HCT116 (cell line): ENCODE results near the gene GBP5. TPM values are rescaled to one million over a fixed set of nuclear protein-coding genes. Genes with fewer than 3 reads are reported as not detected.
"Not testable (repeated sequence)": the region's sequence is repeated elsewhere in the genome, so short reads cannot be mapped to it uniquely, and the experiment has no call there.

ENCODE experiments used
- ATAC-seq: fragments of 200-7000 bp; cut with Tn5 transposase; 2 replicates; pipeline ENCODE4 v1.9.1; 2020; ENCODE audit warnings: mild to moderate bottlenecking, moderate library complexity
- BruUV-seq: library from RNA; stranded (reverse); fragments of 400-500 nt; replicated peaks from 2 replicates; lab custom pipeline; 2021; lab: Mats Ljungman, UMichigan
- CTCF ChIA-PET: fragments of 300-600 bp; sonication (Branson Sonifier 250); formaldehyde crosslinking; loops from one replicate; lab custom pipeline; 2021; ENCODE audit warnings: antibody characterized with exemption; lab: Charles Lee
- POLR2A ChIA-PET: fragments of 300-600, 350-600 bp; sonication (Branson Sonifier 250); formaldehyde crosslinking; loops from one replicate; lab custom pipeline; 2021; ENCODE audit warnings: antibody characterized with exemption; lab: Charles Lee
- RAD21 ChIA-PET, 2 experiments: fragments of 300-600 bp; sonication (Branson Sonifier 250); formaldehyde crosslinking; loops; one replicate each; lab custom pipeline; 2023; ENCODE audit warnings: low total read pairs in 2 of 2; ENCODE audit not compliant: uncharacterized antibody in 2 of 2, unreplicated experiment in 2 of 2, low non-redundant PET in 1 of 2; lab: Charles Lee
- DNase-seq: peaks from one replicate; pipeline ENCODE4 v3.0.0-alpha.2; 2010; ENCODE audit warnings: low read depth, low spot score
- H2AFZ ChIP-seq: fragments of 200-600 bp; shearing (Covaris generic), sonication (generic); 2 replicates; pipeline ENCODE4 v1.6.1; 2017; ENCODE audit warnings: low read depth, mixed run types, mixed read lengths, antibody characterized with exemption, low read length; ENCODE audit not compliant: poor library complexity, severe bottlenecking
- H3K27ac ChIP-seq: 2 replicates; pipeline ENCODE4 v1.5.1; 2012; ENCODE audit warnings: low read depth, low read length
- H3K27me3 ChIP-seq: fragments of 200-600 bp; sonication (generic); 2 replicates; pipeline ENCODE4 v1.6.1; 2016; ENCODE audit warnings: mixed run types, low read length, mixed read lengths; ENCODE audit not compliant: insufficient read depth
- H3K36me3 ChIP-seq, 2 experiments: fragments of 200-500 bp in 1 of 2; fragments of 200-600 bp in 1 of 2; sonication (Bioruptor generic) in 1 of 2; sonication (generic) in 1 of 2; 2 replicates each; pipeline versions ENCODE4 v1.5.1 to v1.6.1; 2014 to 2016; ENCODE audit warnings: low read length in 2 of 2, inconsistent platforms in 1 of 2, mixed read lengths in 1 of 2, mixed run types in 1 of 2; ENCODE audit not compliant: insufficient read depth in 2 of 2, control insufficient read depth in 1 of 2
- H3K4me1 ChIP-seq, 2 experiments: fragments of 200-600 bp in 1 of 2; sonication (generic) in 1 of 2; 2 replicates each; pipeline versions ENCODE4 v1.5.1 to v1.6.1; 2012 to 2017; ENCODE audit warnings: low read length in 2 of 2, inconsistent platforms in 1 of 2, mild to moderate bottlenecking in 1 of 2, mixed read lengths in 1 of 2, mixed run types in 1 of 2, moderate library complexity in 1 of 2; ENCODE audit not compliant: insufficient read depth in 2 of 2, control insufficient read depth in 1 of 2
- H3K4me2 ChIP-seq: fragments of 200-600 bp; sonication (generic); 2 replicates; pipeline ENCODE4 v1.6.1; 2017; ENCODE audit warnings: mixed run types, low read length, mixed read lengths
- H3K4me3 ChIP-seq, 2 experiments: fragments of 200-600 bp in 1 of 2; sonication (generic) in 1 of 2; replicated peaks in 1 of 2; 2 replicates each; pipeline ENCODE4 v1.5.1; 2011 to 2016; ENCODE audit warnings: low read length in 2 of 2, control low read depth in 1 of 2, low read depth in 1 of 2, mild to moderate bottlenecking in 1 of 2, mixed read lengths in 1 of 2, mixed run types in 1 of 2
- H3K79me2 ChIP-seq: fragments of 200-600 bp; sonication (generic); 2 replicates; pipeline ENCODE4 v1.6.1; 2017; ENCODE audit warnings: mild to moderate bottlenecking, mixed run types, low read length, moderate library complexity, mixed read lengths; ENCODE audit not compliant: insufficient read depth
- H3K9ac ChIP-seq: fragments of 200-600 bp; sonication (generic); 2 replicates; pipeline ENCODE4 v1.6.1; 2016; ENCODE audit warnings: low read length, mixed read lengths
- H3K9me2 ChIP-seq: fragments of 200-600 bp; sonication (generic), shearing (Covaris generic); 2 replicates; pipeline ENCODE4 v1.6.1; 2017; ENCODE audit warnings: mixed run types, mild to moderate bottlenecking, moderate library complexity; ENCODE audit not compliant: insufficient read depth
- H3K9me3 ChIP-seq, 2 experiments: fragments of 200-500 bp in 1 of 2; fragments of 200-600 bp in 1 of 2; sonication (Bioruptor generic) in 1 of 2; sonication (generic) in 1 of 2; 2 replicates each; pipeline ENCODE4 v1.6.1; 2014 to 2017; ENCODE audit warnings: low read length in 2 of 2, mixed read lengths in 2 of 2, inconsistent platforms in 1 of 2, low read depth in 1 of 2, mild to moderate bottlenecking in 1 of 2, mixed run types in 1 of 2, moderate library complexity in 1 of 2; ENCODE audit not compliant: control insufficient read depth in 1 of 2, insufficient read depth in 1 of 2
- H4K20me1 ChIP-seq: fragments of 200-600 bp; sonication (generic), shearing (Covaris generic); 2 replicates; pipeline ENCODE4 v1.6.1; 2017; ENCODE audit warnings: mixed run types, mild to moderate bottlenecking, moderate library complexity; ENCODE audit not compliant: insufficient read depth
- ATF3 ChIP-seq: IDR thresholded peaks from 2 replicates; pipeline ENCODE4 v1.6.1; 2012
- CBX3 ChIP-seq: IDR thresholded peaks from 2 replicates; pipeline ENCODE4 v1.6.1; 2012; ENCODE audit warnings: low read depth
- CEBPB ChIP-seq: IDR thresholded peaks from 2 replicates; pipeline ENCODE4 v1.6.1; 2012; ENCODE audit warnings: low read depth
- CTCF ChIP-seq, 3 experiments: fragments of 200-600 bp in 1 of 3; sonication (generic) in 1 of 3; IDR thresholded peaks in 2 of 3; conservative IDR thresholded peaks in 1 of 3; 2 replicates each; pipeline ENCODE4 v1.5.1; 2012 to 2017; ENCODE audit warnings: low read depth in 2 of 3, low read length in 2 of 3, antibody characterized with exemption in 1 of 3, borderline replicate concordance in 1 of 3, control low read depth in 1 of 3, mild to moderate bottlenecking in 1 of 3, mixed read lengths in 1 of 3, mixed run types in 1 of 3, moderate library complexity in 1 of 3; ENCODE audit not compliant: insufficient read depth in 1 of 3
- ELF1 ChIP-seq: IDR thresholded peaks from 2 replicates; pipeline ENCODE4 v1.6.1; 2012; ENCODE audit warnings: low read depth, borderline replicate concordance
- FOSL1 ChIP-seq: IDR thresholded peaks from 2 replicates; pipeline ENCODE4 v1.6.1; 2012; ENCODE audit warnings: low read depth
- MAX ChIP-seq: IDR thresholded peaks from 2 replicates; pipeline ENCODE4 v1.6.1; 2012
- POLR2AphosphoS5 ChIP-seq: IDR thresholded peaks from 2 replicates; pipeline ENCODE4 v1.6.1; 2011; ENCODE audit warnings: mild to moderate bottlenecking, low read depth, low read length, moderate library complexity
- SP1 ChIP-seq: IDR thresholded peaks from 2 replicates; pipeline ENCODE4 v1.6.1; 2012; ENCODE audit warnings: low read depth
- SRF ChIP-seq: IDR thresholded peaks from 2 replicates; pipeline ENCODE4 v1.6.1; 2012; ENCODE audit warnings: low read depth
- TCF7L2 ChIP-seq: IDR thresholded peaks from 2 replicates; pipeline ENCODE4 v1.7.0; 2011; ENCODE audit warnings: borderline replicate concordance, inconsistent platforms; ENCODE audit not compliant: insufficient read depth, insufficient read length; ENCODE audit errors: extremely low read depth
- ZBTB33 ChIP-seq: IDR thresholded peaks from 2 replicates; pipeline ENCODE4 v1.6.1; 2011; ENCODE audit warnings: mild to moderate bottlenecking, low read length, moderate library complexity; ENCODE audit not compliant: insufficient replicate concordance; ENCODE audit errors: extremely low read depth
- ZFX ChIP-seq: fragments of 450-650 bp; IDR thresholded peaks from 2 replicates; pipeline ENCODE4 v1.6.1; 2017
- ZNF274 ChIP-seq: fragments of 200-500 bp; sonication (Bioruptor generic); IDR thresholded peaks from 2 replicates; pipeline ENCODE4 v1.6.1; 2014; ENCODE audit warnings: mild to moderate bottlenecking, low read depth, low read length, inconsistent platforms
- intact Hi-C: fragments of 100-400 bp; cut with micrococcal nuclease; formaldehyde crosslinking; loops from 2 replicates; pipeline ENCODE4 v1.10.0; 2022
- total RNA-seq: library from RNA; stranded (reverse); gene quantifications from one replicate; pipeline ENCODE4 v1.2.1, GENCODE V29; 2021; ENCODE audit not compliant: unreplicated experiment

GBP5 gene
- total RNA-seq, 1 experiment from 2014 or later: 0.17 TPM

- H3K79me2 ChIP-seq, CTCF ChIA-PET, H3K4me2 ChIP-seq, intact Hi-C loops, H3K27me3 ChIP-seq, POLR2A ChIA-PET, H3K9me2 ChIP-seq, DNase-seq, H4K20me1 ChIP-seq, H3K27ac ChIP-seq, ATAC-seq, H2AFZ ChIP-seq, RAD21 ChIA-PET, H3K36me3 ChIP-seq, H3K4me1 ChIP-seq, H3K9me3 ChIP-seq, H3K4me3 ChIP-seq, H3K9ac ChIP-seq, BruUV-seq: not testable (repeated sequence)
Observed at GRCh38 chr1:89284078-89284763, 11.6 kb upstream of the GBP5 start.

- CTCF ChIA-PET: no interaction called here
Observed at GRCh38 chr1:89280766-89281165, 8.1 kb upstream of the GBP5 start.

More at GRCh38 chr1:89280766-89281165, 8.1 kb upstream of the GBP5 start:
- Histone ChIP-seq H3K4me3 (no peak overlapping the region), H3K4me1 (no peaks in the 10 kb centered on the region), H3K9me2 (no peaks in the 10 kb centered on the region), H3K9me3 (no peaks in the 10 kb centered on the region), H4K20me1 (no peaks in the 10 kb centered on the region), H3K9ac (no peak overlapping the region), H3K79me2 (no peaks in the 10 kb centered on the region), H3K4me2 (no peak overlapping the region), H2AFZ (no peak overlapping the region), H3K27me3 (no peaks in the 10 kb centered on the region), H3K27ac (no peak overlapping the region), H3K36me3 (no peaks in the 10 kb centered on the region)
- ATAC-seq (no peak), DNase-seq (no peak)
- ChIA-PET RAD21 (no interaction called here), POLR2A (no interaction called here)
- intact Hi-C loops: no loop called here
- TF ChIP-seq ZBTB33 (no peak), ATF3 (no peak), SP1 (no peak), MAX (no peak), SRF (no peak), ZNF274 (no peak), ZFX (no peak), TCF7L2 (no peak), CBX3 (no peak), FOSL1 (no peak), ELF1 (no peak), CTCF (IDR thresholded peaks at IDR 0.05 in 2 of 3, conservative IDR thresholded peaks at IDR 0.05 in 1 of 3; ENCODE audit: borderline replicate concordance in 1 of 3, insufficient read depth in 1 of 3, low read depth in 2 of 3, low read length in 2 of 3) (no peak), POLR2AphosphoS5 (no peak), CEBPB (no peak)
- no TSS peak for BruUV-seq
